GM19395 (cell line): ENCODE data around the gene CFH.
A peak's percentile ranks its signal among the peaks of the same experiment; 100 is the strongest.
"Not testable (repeated sequence)": the region's sequence is repeated elsewhere in the genome, so short reads cannot be mapped to it uniquely, and the experiment has no call there.

Source experiments
- ATAC-seq: cut with Tn5 transposase; IDR thresholded peaks from one replicate; pipeline ENCODE4 v1.9.1; 2021; ENCODE audit warnings: mild to moderate bottlenecking, moderate library complexity; ENCODE audit not compliant: unreplicated experiment

The CFH gene

DNA sequence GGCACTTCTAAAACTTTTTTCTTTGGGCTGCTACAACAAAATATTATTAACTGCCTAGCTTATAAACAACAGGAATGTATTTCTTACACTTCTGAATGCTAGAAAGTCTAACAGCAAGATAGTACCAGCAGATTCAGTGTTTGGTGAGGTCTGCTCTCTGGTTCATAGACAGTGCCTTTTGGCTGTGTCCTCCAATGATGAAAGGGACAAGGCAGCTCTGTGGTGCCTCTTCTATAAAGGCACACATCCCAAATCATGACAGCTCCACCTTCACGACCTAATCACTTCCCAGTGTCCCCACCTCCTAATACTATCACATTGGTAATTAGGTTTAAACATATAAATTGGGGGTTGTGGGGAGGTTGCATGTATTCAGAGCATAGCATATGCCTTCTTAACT, 9.5 kb downstream of the CFH start:
- no peak for ATAC-seq

- ATAC-seq: no peak
Measured at GRCh38 chr1:196667131-196667530, 15.3 kb downstream of the CFH start.

DNA sequence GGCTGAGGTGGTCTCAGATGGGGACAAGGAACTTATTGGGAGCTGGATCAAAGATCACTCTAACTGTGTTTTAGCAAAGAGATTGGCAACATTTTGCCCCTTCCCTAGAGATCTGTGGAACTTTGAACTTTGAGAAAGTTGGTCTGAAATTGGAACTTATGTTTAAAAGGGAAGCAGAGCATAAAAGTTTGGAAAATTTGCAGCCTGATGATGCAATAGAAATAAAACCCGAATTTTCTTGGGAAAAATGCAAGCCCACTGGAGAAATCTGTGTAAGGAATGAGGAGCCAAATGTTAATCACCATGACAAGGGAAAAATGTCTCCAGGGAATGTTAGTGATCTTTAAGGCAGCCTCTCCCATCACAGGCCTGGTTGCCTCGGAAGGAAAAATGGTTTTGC, 17.2 kb downstream of the CFH start:
- no peak for ATAC-seq

- ATAC-seq: no peak
Measured at GRCh38 chr1:196669693-196670092, 17.9 kb downstream of the CFH start.

- ATAC-seq: no peak
Measured at GRCh38 chr1:196674908-196675307, 23.1 kb downstream of the CFH start.

GRCh38 chr1:196677781-196678509, 26.1 kb downstream of the CFH start:
- ATAC-seq: no peak

GRCh38 chr1:196678510-196678884, 26.7 kb downstream of the CFH start:
- ATAC-seq: no peak

DNA sequence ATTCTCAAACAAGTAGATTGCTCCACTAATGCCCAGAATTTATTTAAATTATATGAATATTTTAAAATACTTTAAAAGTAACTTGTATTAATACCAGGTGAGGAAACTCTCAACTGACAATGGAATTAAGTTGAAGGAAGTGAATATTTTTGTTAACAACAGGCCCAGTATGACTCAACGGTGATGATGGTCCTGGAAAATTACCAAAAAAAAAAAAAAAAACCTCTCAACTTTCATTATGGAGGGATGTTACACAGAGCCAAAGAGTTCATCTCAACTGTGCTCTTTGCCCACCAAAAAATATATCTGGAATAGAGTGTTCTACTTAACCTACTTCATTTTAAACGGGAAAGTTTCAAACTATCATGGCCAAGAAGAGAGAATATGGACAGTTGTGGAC, 28.3 kb downstream of the CFH start:
- no peak for ATAC-seq

GRCh38 chr1:196684476-196684875, 32.6 kb downstream of the CFH start:
- ATAC-seq: no peak

GRCh38 chr1:196685506-196685905, 33.7 kb downstream of the CFH start:
- no peak for ATAC-seq

DNA sequence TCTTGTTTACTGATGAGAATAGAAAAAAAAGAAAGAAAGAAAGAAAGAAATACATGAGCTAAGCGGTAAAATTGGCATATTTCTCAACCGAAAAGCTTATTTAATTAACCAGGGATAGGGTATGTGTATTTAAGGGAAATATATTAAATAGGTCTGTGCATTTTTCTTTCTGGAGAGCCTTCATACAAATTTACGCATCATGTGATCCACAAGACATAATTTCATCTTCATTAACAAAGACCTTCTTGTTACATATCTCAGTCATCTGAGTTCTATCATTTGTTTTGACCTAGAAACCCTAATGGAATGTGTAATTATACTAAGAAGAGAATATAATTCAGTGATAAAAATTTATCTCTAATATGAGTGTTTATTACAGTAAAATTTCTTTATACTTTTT, 37.2 kb downstream of the CFH start:
- ATAC-seq: no peak

DNA sequence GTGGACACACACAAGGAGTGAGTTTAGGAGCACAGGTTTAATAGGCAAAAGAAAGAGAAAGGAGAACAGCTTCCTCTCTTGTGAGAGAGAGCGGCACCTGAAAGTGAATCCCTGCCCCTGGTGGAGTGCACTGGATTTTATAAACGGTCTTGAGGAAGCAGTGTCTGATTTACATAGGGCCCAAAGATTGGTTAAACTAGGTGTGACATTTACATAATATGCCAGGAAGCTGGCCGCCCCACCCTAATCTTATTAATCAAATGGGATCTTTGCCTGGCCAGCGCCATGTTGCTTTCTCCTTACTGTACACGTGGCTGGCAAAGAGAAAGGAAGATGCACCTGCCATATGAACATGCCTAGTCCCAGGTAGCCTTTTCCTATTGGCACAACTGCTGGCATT, 38.7 kb downstream of the CFH start:
- ATAC-seq: no peak

GRCh38 chr1:196698993-196699392, 47.1 kb downstream of the CFH start:
- no peak for ATAC-seq

DNA sequence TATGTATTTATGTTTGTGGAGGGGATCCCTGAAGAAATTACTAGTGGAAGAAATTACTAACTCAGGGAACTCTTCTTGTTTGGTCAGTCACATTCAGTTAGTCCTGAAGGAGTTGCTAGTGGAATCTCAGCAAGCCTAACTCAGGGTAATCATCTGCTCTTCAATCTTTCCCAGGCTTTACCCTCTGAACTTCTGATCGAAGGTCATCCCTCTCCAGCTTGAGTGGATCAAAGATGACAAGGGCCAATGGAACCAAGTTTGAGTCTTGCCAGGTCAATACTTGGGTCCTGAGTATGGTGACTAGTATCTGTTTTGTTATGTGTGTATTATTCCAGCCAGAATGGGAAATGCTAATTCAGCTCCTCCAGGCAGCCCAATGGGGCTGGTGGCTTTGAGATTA, 49.3 kb downstream of the CFH start:
- no peak for ATAC-seq

DNA sequence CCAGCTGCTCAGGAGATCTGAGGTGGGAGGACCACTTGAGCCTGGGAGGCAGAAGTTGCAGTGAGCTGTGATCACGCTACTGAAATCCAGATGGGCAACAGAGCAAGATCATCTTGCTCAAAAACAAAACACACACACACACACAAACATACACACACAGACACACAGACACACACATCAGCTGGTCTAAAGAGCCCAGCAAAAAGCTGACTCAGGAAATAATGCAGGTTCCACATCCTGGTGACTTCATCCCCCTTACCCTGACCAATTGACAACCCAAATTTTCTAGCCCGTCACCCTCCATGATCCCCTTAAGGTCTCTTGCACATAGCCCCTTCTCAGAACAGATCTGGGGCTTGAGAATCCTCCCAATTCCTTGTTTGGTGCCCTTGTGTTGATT, 58.0 kb downstream of the CFH start:
- not testable (repeated sequence) for ATAC-seq

DNA sequence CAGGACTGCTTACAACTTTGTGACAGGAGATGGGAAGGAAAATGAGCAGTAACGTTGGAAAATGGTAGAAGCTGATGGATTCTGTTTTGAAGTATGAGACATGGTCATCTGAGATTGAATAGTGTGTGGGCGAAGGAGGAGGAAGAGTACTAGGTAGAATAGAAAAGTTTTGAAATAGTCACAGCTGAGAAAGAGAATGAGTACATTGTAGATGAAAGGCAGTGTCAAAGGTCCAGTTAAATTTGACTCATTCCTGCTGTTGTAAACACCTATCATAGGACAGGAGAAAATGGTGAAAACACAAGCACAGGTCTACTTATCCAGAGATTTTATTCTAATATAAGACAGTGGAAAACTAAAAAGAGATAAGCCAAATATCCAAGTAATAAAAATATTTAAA, 66.0 kb downstream of the CFH start:
- ATAC-seq: no peak

- ATAC-seq: peak; percentile 100
Measured at GRCh38 chr1:196723325-196724185, 71.7 kb downstream of the CFH start.

GRCh38 chr1:196732526-196732925, 80.7 kb downstream of the CFH start:
- ATAC-seq: no peak

- ATAC-seq: no peak
Measured at GRCh38 chr1:196733091-196733970, 81.5 kb downstream of the CFH start.

- no peak for ATAC-seq
Measured at GRCh38 chr1:196734006-196734405, 82.2 kb downstream of the CFH start.

DNA sequence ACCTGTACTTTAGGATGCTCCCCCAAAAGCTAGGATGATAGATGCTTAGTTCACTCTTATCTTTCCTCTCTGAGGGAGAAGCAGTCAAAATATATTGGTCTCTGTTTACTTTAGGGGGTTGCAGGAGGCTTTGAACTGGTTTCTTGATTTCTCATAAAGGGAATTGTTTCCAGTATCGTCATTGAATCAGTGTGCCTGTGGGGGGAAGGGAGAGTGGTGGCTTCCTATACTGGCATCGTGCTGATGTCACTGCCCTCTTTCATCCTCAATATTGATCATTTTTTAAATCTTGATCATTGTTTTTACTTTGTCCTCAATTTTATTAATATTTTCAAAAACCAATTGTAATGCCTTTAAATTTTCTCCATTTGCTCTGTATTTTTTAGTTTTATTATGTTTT, 82.6 kb downstream of the CFH start:
- ATAC-seq: no peak
